GM18498 (cell line): ENCODE results near the gene DNM3.

Source experiments
- ATAC-seq: cut with Tn5 transposase; IDR thresholded peaks from one replicate; pipeline ENCODE4 v1.9.1; 2021; ENCODE audit warnings: mild to moderate bottlenecking, moderate library complexity; ENCODE audit not compliant: unreplicated experiment

Gene DNM3

DNA sequence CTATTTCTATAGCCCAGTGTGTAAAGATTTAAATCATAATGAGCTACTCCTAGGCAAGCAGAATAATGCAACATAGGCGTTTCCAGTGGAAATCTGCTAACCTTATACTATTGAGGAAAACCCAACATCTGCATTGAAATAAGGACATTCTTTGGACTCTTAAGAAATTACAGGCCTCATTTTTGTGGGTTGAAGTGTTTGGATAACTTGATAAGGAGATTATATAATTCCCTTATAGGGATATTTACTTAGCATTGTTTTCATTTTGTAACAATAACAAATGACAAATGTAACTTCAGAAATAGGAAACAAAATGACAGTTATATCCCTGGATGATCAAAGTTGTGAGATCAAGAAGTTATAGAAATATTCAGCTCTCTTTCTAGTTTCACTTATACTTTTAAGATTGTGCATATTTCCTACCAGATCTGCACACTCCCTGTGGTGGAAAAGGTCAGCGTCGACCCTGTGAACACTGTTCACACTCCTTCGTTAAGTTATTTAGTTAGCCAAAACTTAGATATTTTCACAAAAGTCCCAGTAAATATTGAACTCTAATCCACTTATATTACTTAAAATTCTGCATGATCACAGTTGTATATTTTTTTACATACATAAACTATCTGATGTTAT is 294.8 kb downstream of the DNM3 start:
- ATAC-seq: no peak

DNA sequence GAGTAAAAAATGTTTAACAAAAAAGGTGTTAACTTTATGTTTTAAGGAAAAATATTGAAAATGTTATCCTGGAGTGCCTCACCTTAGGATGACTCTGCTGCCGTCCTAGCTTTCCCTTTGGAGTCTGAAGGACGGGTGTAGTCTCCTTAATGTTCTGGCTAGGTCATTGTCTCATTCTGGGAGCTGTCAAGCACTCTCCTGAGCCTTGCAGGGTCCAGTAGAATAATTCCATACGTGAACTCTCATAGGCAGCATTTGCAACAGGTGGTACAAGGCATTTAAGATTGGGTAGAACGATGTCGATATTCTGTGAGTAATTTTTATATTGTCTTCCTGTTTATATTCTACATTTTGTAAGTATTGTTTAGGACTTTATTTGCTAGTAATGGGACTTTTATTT is 295.6 kb downstream of the DNM3 start:
- no peak for ATAC-seq

DNA sequence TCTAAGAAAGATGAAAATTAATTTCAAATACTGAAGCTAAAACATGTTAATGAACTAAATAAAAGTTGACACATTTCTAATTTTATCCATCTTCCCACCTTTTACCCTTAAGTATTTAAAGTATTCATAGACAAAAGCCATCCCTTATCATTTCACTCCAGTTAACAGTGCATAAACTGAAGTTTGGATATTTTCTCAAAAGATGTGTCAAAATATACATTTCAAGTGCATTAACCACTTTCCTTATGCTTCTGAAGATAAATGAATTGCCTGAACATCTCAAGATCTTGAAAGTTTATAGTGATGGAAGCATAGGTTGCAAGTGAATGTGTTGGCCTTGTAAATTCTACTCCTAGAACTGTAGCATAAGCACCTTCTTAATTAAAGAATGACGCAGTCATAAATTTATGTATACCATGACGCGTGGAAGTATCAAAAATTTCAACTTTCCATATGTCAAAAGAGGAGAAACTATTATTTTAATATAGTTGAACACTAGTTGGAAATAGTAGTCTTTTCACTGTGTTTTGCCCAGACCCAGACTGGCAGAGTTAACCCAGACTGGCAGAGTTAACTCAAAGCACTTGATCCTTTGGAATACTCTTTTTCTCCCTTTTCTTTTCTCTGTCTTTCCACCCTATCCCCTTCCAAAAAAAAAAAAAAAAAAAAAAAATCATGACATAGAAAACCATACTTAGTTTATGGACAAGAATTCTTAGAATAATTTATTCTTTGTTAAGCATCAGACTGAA is 296.6 kb downstream of the DNM3 start:
- no peak for ATAC-seq

DNA sequence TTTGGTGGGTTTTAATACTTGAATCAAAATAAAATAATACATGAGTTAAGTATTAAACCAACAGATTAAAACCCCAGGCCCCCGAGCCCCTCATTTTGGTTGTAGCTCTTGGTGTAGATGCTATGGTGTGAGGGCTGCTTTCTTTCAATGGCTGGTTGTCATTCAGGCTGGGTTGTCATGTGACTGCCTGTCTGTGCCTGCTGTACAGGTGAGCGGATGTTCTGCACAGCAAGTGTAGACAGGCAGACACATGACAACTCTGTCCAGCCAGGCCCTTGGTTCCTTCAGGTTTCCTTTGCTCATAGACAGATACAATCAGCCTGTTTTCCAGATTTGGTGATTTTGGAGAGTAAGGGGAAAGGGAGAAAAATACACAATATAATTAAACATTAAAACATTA is 297.3 kb downstream of the DNM3 start:
- ATAC-seq: no peak

DNA sequence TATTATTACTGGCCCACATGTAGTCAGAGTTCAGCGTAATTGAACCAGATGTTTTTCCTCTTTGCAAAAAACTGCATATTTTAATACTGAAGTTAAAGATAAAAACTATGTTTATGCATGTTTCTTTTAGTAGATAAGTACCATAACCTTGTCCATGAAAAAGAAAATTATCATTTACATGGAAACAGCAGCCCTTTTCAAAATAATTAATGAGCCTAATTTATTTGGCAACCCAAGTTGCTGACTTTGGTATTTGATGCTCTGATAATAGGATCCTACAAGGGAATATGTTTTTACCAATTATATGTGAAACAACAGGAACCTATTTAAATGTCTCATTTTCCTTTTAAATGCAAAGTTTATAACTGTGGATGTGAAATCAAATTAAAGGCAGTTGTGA is 297.9 kb downstream of the DNM3 start:
- ATAC-seq: no peak

DNA sequence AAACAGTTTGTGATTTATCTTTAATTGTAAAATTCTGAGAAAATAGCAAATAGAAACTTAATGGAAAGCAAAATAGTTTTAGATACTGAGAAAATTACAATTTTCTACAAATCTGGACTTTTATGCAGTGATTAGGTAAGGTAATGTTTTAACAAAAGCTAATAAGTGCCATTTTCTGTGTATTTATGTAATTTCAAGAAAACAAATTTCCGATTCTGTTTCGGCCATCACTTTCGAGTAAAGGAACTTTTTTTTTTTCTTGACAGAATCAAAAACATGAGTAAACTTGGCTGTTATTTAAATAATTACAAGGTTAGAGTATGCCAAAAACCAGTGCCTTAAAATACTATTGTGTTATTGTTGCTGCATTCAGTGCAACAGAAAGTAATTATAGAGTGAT is 298.8 kb downstream of the DNM3 start:
- no peak for ATAC-seq

DNA sequence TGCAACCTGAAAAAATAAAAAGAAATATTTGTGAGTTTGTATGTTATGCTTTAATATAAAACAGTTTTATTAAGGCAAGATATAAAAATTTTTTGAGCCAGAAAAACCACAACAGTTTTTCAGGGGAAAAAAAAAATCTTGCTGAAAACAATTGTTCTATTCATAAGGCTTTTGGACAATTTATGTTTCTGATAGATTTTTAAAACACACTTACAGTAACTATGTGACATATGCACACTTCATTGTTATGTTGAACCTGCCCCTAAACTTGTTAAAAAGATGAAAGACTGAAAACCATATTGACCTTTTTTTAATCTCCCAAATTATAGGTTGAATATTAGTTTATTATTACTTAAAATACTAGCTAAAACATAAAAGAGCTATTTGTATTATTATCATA is 299.3 kb downstream of the DNM3 start:
- no peak for ATAC-seq

DNA sequence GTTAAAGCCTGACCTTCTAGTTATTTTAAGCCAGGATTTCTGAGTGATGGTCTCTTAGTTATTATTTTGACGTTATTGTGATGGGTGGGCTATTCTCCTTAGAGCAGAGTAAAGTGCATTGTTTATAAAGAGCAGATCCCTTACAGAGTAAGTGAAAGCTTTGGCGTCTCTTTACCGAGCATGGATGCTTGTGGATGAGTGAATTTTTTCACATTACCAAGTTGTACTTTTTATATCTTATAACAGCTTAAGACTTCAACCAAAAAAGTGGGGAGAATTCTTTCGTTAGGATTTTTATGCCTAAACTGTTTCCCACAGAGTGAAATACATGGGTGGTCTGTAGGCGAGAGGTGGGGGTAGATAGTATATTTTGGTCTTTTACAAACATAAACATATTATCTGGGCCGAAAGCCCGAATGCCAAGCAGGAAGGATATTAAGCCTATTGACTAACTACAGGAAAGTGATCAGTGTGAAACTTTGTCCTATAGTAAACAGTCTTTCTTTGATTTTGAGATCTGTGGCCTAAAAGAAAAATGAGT is 300.1 kb downstream of the DNM3 start:
- no peak for ATAC-seq

DNA sequence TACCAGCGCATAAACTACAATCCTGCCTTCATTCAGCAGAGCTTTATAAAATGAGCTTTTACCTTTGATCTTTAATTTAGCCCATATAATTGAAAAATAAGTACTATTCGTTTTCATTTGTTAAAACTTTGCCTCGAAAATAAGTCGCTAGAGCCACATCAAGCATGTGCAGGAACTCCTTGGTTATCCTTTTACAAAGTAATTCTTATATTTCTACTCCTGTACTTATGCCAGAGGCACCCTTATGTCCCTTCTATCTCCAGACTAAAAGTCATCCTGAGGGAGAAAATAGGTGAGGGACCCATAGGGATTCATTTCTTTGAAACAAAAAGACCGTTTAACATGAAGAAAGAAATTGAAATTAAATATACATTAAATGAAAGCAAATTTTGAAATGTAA is 301.0 kb downstream of the DNM3 start:
- ATAC-seq: no peak

DNA sequence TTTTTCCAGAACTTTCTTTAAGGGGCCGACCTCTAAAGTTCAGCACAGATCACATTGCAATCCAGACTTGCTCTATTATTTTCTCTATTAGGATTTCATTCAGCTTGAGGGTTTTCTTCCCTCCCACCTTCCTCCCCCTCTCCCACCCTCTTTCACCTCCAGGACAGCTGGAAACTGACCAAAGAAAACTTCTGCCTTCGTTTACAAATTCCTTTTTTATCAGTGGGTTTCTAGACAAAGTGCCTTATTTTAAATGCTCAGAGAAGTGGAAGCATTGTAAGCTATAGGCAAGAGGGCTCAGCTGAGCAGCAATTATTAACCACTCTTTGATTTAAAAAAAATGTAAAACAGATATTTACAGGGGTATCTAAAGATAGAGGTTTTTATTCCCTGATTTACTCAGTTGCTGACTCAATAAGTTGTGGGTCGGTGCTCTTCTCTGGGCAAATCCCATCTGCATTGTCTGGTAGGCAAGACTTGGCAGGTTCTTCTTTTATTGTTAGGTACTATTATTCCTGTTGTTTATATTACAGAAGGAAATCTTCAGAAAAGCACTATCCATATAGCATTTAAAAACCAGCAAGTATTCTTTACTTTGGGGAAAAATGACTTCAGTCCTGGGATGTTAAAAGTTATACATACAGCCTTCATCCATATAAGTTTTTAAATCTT is 302.2 kb downstream of the DNM3 start:
- no peak for ATAC-seq

DNA sequence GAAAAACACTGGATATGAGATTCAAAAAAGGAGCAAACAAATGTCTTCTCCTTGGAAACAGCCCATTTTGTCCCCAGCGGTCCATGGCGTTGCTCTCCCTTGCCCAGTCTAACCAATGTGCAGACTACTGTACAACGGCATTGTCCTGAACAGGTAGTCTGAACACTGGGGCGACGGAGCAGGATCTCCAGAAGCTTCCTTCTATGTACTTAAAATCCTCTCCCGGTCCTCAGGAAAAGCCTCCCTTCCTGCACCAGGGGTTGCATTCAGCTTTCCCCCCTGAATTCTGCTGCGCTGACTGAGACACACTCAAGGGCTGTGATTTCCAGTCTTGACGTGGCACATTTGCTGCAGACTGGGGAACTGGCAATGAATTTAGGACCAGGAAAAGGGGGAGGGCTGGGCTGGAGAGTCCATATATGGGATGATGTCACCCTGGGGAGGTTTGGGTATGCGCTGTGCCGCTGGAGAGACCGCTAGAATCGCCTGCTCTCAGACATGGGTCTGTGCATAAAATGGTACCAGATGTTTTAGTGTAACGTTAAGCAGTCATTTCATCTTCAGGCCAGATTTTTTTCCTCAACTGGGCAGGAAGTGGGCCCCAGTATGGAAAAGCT is 303.3 kb downstream of the DNM3 start:
- ATAC-seq: no peak

DNA sequence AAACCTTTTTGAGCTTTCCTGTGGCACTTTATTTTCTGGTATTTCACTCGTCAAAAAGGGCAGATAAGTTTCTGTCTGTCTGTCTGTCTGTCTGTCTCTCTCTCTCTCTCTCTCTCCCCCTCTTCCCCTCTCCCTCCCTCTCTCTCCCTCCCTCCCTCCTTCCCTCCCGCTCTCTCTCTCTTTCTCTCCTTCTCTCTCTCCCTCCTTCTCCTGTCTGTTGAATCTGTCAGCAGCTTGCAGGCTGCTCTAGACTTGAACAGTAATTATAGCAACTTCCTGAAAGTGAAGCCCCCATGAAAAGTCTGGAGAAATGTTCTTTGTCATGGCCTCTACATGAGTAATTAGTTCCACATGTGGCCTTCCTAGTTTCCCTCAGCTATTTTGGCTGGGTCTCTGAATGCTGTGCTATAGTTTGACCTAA is 303.9 kb downstream of the DNM3 start:
- ATAC-seq: no peak

DNA sequence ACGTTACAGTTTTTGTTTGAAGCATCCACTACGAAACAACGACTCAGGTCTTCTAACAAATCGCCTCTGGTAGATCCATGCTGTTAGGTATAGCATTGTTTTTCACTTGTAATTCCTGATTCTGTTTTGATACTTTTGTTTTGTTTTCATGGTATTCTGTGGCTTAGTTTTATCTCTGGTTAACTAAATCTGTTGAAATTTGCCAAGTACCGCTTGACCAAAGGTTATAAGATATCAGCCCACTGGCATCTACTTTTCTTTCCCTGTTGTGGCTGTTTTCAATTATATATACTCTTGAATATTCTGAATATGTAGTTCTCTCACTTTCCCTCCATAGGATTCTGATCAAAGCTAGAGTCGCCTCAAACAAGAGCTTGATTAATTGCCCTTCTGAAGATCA is 304.4 kb downstream of the DNM3 start:
- ATAC-seq: no peak

DNA sequence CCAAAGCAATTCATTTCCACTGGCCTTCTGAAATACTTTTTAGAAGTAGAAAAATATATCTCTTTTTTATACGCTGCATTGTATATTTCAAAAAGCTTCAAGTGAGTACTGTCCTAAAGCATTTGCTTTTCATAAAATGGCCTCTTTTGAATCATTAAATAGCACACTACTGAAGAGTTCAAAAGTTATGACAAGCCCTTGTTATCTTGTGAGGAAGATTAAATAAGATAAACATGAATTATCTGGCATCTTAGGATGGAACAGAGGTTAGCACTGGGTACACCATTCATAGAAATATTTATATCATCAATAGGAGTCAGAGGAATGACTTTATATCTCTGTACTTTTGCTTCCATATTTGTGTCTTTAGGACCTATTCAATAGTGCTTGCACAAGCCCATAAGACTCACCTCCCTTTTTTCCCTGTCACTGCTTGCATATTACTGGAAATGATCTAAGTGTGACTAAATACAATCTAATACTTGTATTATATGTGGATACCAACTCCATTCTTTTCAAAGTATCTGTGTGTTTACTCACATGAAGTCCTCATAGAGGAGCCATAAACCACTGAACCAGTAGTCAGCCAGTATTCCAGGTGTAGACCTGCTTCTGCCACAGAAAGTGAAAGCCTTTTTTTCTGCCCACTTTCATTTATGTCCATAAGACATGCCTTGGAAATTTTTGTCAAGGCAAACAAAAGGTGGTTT is 305.0 kb downstream of the DNM3 start:
- ATAC-seq: no peak

DNA sequence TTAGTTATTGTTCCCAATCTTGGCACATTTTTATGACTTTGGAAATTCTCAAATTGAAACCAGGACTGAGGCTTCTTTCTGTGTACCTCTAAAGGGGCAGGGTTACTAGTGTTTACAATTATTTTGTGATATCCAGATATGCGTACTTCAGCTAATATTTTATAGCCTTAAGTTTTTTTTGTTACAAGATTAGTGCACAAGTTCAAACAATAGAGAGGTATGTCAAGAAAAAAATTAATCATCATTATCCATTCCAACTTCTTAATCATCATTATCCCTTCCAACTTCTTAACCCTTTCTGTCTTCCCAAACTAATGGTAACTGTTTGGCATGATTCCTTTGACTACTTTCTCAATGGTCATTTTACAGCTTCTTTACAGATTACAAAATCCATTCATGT is 306.2 kb downstream of the DNM3 start:
- no peak for ATAC-seq

DNA sequence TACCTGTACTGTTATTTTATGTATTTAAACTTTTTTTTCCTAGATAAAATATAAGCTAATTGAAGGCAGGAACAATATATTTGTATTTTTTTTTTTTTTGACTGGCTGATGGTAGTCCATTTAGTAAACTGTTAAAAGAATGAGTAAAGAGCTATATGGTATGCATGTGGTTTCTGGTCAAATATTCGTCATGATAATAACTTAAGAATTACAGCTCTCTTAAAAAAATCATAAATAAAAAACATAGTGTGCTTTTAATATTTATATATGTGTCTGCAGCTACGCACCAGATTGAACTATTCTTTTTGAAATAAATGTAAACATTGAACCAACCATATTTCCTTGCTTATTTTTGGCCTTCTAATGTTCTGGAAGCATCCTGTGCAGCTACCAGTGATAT is 306.9 kb downstream of the DNM3 start:
- no peak for ATAC-seq

DNA sequence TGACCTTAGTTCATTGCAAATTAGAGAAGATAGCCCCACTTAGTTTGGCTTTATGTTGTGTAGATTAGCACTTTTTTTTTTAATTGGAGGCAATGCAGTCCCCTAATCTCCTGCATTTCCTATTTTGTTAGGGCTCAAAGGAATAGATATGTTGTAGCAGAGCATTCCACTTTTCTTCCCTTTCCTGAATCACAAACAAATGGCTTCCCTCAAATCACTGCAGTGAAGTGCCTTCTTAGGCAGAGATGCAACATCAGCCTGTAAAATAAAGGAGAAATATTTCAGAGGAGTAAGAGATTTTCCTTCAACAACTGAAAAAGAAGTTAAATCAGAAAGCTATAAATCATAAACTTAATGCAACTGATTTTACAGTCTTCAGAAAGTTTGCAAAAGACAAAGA is 307.4 kb downstream of the DNM3 start:
- no peak for ATAC-seq

DNA sequence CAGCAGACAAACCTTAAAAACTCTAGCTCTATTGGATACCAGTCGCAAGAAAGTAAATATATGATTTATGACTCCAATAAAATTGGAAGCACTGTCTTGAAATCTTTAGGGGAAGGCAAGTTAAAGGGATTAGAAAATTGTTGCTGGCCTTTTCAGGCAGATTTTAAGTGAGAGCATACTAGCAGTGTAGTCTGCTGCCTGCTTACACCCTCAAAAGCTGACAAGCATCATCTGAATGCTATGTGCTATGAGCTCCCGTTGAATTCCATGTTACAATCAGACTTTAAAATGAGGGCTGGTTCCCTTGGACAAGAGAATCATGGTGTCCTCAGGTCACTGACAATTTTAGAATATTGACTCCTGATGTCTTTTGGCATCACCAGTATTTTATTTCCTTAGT is 308.0 kb downstream of the DNM3 start:
- ATAC-seq: no peak

DNA sequence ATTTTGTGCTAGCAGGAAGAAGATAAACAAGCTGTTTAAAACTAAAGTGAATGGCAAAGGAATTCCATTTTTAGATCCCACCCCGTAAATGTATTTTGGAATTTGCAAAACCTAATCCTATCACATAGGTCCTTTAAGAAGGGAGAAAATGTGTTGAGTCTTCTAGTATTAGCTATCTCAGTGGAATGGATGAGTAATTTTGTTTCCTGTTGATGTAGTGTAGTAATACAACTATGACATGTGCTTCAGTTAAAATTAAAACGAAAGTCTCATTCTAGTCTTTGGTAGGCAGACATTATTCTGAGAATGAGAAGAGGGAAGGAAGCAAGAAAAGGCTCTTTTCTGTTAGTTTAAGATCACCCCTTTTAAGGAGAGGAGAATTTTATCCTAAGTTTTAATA is 313.3 kb downstream of the DNM3 start:
- ATAC-seq: peak; percentile 86

DNA sequence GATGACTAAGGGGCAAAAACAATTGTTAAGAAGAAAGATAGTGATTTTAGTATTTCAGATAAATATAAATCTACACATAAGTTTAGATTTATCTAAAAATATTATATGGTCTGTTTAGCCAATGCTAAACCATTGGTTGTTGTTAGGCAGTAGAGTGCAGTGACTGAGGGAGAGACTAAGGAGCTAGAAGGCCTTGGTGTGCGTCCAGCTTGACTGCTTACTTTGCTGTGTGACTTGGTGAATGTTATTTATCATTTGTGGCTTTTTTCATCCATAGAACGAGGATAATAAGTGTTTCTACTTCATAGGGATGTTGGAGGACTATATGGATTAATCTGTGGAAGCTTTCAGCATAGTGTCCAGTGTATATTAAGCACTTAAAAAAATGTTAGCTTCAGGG is 314.5 kb downstream of the DNM3 start:
- ATAC-seq: no peak

DNA sequence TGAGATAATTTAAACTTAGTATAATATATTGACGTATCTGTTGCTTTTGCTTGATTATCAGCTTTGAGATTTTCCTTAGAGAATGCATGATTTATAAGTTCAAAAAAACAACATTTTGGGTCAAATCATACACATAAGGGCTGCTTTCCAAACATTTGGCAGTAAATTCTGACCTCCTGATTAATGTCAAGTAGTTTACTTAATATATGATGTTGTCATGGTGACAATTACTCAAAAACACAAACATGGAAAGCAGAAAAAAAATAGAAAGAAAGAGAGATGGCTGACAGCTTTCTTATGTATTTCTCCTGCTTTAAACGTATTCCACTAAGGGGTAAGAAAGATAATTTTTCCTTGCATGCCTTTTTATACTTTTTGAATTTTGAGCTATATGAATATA is 320.9 kb downstream of the DNM3 start:
- ATAC-seq: no peak
